GM21529 (cell line): Measurements from ENCODE around the gene MINDY4B.

Experiments used
- ATAC-seq: cut with Tn5 transposase; IDR thresholded peaks from one replicate; pipeline ENCODE4 v1.9.1; 2021; ENCODE audit not compliant: unreplicated experiment

Gene MINDY4B

DNA sequence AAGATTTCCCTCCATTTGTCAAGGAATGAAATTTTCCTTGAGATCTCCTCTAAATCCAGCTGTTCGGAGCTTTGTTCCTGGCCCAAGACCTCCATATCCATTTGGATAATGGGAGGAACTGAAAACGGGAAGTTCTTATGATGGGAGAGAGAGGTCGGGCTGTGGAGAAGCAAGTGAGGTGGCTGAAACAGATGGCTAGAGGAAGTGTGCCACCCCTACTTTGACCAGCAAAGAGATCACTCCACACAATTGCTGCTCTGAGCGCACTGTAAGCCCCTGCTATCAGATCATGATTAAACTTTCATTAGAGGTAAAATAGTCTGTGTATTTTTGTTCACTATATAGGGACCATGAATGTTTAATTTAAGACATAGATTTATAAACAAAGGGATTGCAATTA lies at the start of gene MINDY4B:
TSS of gene MINDY4B (minus strand) at position 101 of the 400 bp plus-strand sequence. CDS start at position 101, 0 bp downstream.
- no peak for ATAC-seq

DNA sequence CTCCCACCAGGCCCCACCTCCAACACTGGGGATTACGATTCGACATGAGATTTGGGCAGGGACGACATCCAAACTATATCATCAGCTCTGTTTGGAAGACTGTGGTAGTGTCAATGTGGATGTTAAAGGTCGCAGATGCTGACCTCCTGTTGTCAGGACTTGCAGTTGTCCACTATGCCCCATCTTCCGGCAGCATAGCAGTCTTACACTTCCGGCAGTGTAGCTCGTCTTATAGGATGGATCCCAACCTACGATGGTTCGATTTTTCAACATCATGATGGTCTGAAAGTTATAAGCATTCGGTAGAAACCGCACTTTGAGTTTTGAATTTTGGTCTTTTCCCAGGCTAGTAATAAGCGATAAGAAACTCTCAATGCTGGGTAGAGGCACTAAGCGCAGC lies 46.7 kb upstream of the MINDY4B start:
- no peak for ATAC-seq

DNA sequence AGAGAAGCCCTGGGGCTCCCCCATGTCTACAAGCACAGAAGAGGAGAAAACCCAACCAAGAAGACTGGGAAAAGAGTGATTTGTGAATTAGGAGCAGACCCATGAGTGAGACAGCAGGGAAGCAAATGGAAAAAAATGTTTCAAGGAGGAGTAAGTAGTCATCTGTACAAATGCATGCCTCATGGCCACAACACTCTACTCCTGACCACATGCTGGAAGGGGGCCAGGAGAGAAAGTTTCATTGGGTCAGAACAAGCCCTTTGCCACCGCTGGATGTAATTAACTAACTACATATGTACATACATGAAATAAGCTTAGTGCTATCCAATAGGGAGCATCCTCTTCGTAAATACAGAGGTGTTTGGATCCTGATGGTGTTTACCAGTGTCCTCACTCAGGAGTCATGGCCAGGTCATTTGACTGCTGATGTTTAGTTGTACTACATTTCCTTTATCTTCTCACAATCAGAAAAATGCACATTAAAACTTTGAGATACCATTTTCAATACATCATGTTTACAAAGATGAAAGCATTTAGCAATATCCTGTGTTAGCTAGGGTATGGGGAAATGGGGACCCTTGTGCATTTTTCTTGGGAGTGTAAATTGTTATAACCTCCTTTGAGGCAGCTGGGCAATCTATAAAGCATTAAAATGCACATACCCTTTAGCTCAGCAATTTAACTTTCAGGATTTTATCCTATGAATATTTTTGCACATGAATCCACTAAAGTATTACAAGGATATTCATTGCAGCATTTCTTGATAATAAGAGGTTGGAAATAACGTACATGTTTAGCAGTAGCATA lies 40.2 kb upstream of the MINDY4B start:
- ATAC-seq = no peak

DNA sequence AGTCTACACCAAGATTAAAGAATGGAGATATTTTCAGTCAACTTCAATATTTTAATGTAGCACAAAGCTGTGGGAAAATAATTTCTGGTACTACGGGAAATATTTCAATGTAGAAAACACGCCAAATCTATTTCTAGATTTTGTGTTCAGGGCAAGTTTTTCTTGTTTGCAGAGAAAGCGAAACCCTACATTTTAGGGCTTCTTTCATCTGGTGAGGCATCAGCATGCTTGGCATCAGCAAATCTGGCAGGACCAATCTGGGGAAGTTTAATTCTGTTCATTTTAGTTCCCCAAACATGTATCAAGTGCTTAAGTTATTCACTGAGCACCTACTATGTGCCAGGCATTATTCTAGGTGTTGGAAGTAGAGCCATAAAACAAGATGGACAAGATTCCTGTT lies 37.0 kb upstream of the MINDY4B start:
- ATAC-seq = no peak

DNA sequence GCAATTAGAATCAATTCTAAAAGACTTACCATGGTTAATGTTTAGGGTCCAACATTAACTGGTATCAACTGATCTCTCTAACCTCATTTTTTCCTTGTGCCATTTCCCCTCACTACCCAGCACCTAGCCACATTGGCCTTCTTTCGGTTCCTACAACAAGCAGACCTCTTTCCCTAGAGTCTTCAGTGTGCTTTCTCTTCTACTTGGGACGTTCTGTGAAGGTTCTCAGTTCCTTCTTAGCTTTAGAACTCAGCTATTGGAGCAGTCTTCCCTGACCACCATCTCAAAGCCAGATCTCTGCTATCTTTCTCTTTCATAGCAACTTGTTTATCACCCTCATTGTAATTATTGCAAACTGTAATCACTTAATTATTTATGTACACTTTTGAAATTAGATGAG lies 31.5 kb upstream of the MINDY4B start:
- peak; percentile 90 for ATAC-seq

DNA sequence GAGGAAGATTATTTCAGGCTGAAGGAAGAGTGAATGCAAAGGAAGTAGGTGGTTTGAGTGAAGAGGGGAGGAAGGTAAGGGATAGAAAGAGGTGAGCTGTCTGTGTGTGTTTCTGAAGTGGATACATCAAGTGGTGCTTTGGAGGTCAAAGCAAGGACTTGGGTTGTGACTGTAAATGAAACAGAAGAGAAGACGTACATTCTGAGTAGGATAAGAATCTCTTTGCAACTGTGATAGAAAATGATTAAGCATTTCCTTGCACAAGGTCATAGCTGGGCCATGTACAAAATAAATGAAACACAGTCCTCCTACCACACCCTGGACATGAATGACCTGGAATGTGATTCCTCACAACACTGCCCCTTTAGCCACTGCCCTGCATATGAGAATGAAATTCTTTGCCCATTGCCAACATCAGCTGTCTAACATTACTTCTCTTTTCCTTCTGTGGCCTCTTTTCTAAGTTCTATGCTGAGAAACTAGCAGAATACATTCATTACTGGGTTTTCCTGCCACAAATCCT lies 28.3 kb upstream of the MINDY4B start:
- ATAC-seq = no peak

DNA sequence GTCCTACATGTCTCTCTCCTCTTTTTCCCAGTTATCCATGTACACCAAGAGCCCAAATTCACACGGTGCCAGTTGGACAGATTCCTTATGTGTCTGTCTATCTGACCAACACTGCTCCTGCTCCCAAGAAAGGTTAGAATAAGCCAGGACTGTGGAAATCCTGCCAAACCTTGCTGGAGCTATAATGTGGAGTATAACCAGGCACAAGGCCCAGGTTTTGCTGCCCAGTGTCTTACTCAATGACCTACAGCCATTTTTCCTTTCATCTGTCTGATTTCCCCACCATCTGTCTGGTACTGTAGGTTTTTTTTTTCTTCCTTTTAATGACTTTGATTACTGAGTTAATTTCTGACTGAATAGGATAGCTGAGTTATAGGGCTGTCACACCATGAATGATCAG lies 26.5 kb upstream of the MINDY4B start:
- ATAC-seq = no peak

DNA sequence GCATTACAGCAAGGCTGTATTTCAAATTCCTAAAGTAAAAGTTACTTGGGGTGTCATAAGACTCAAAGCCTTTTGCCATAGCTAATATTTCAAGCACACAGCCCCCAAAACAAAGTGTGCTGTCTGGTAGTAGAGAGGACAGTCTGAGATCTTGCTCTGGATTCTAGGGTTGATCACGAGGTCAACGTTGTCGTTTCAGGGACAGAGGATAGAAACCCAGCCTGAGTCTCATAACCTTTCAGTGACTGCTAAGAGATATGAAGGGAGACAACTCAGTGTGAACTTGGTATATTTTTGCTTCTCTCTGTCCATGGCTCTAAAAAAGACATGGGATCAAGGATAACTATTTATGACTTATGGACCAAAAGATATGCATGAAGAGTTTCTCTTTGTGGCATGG lies 25.6 kb upstream of the MINDY4B start:
- ATAC-seq = no peak

DNA sequence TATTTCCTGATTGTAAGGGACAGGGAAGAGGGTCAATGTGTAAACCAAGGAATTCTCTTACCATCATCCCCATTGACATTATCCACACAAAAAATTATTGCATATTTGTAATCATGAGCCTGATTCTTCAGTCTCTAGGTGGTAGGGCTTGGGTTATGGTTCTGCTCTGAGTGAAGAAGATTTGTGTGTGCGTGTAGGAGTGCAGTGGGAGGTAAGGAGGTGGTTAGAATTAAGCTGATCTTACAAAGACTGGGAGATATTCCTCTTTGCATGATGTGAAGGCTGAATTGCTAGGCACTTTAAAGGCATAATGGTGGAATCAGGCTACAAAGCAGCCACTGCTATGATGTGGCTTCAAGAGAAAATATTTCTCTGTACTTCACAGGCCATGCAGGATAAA lies 23.0 kb upstream of the MINDY4B start:
- ATAC-seq = no peak

DNA sequence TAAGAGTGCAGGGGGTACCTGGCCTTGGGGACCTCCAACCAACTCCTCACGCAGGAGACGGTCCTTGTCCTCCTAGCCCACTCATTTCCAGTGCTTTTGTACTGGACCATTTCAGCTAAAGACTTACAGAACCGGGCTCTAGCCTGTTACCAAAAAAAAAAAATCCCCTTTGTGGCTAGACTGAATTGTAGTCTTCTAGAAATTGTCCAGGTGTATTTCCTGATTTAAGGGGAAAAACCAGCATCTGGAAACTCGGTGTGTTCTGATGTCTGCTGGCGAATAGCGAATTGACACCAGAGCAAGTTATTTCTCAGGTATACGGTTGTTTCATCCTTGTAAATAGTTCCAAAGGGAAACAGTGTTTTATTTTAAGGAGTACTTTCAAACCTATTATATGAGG lies 21.1 kb upstream of the MINDY4B start:
- no peak for ATAC-seq

DNA sequence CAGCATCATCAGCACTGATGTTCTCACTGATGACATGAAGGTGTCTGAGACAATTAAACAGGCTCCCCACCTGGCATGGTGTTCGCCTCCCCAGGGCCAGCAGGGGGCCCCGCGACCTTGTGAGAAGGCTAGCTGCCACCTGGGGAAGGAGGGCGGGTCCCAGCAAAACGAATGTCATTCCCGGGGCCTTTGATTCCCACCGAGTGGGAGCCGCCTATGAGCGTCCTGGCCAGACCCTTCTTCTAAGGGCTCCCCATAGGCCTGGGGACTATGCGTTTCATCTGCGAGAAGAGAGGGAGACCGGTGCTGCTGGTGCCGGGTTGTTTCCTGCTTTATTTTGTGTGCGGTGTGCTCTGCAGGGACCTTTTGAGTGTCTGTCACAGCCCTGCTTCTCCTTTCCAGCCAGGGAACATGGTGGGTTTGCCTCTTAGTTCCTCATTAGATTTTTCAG lies 20.5 kb upstream of the MINDY4B start:
- ATAC-seq = peak; percentile 95

DNA sequence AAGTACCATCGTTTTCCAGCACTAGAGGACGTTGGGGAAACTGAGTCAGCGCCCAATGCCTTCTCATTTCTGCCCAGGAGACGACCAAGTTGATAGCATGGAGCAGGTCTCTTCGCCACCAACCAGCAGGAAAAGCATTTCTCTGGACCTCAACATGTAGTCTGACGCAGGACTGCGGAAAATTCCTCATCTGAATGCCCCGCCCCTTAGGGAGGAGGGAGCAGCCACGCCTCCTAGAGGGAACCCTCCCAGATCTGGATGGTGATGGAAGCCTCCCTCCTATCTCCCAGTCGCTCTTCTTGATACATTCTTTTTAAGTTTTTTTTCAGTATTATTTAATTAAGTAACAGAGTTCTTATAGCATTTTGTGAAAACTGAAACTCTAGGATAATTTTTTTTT lies 17.4 kb upstream of the MINDY4B start:
- no peak for ATAC-seq

DNA sequence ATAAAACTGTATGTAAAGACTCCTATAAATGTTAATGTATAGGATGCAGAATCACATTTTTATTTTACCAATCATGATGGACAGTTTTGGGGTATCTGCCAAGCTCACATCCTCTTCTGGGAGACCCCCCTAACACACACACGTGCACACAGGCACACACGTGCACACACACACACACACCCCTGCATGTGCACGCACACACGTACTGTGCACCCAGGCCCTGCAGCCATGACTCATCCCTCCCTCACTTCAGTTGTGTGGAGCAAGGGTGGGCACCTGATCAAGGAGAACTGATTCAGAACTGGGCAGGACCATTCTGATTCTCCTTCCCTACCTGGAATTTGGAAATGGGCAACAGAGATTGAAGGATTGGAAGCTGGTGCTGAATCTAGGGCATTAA lies 16.0 kb upstream of the MINDY4B start:
- ATAC-seq = no peak

DNA sequence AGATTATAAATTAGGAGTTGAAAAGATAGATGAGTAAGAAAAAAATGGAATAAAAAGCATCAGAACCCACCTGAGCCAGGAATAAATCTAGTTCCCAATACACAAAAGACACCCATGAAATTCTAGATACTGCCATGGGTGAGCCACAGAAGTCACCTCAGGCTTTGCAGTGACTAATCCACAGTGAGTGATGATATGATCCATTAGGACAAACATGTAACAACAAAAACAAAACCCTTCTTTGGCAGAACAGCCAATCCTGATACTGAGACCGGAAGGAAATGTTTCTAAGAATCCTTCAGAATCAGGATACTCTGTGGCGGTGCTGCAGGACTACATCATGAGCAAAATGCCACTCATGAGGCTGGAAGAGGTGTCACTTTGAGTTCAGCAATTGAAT lies 15.0 kb upstream of the MINDY4B start:
- ATAC-seq = no peak

DNA sequence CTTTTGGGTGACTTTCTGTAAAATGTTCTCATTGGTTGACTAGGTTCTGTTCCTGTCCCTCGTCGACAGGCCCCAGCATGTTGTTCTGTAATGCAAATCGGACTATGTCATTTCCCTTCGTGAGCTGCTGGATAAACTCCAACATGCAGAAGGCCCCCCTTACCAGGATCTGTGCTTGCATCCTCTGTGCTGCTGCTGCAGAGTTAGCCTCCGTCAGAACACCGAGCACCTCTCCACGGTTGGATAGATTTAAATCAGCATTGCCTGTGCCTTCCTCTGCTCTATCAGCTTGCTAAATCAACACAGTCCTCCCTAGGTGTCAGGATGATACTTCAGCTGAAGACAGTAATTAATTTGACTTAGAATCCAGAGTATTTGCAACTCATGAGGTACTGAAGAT lies 12.7 kb upstream of the MINDY4B start:
- no peak for ATAC-seq

DNA sequence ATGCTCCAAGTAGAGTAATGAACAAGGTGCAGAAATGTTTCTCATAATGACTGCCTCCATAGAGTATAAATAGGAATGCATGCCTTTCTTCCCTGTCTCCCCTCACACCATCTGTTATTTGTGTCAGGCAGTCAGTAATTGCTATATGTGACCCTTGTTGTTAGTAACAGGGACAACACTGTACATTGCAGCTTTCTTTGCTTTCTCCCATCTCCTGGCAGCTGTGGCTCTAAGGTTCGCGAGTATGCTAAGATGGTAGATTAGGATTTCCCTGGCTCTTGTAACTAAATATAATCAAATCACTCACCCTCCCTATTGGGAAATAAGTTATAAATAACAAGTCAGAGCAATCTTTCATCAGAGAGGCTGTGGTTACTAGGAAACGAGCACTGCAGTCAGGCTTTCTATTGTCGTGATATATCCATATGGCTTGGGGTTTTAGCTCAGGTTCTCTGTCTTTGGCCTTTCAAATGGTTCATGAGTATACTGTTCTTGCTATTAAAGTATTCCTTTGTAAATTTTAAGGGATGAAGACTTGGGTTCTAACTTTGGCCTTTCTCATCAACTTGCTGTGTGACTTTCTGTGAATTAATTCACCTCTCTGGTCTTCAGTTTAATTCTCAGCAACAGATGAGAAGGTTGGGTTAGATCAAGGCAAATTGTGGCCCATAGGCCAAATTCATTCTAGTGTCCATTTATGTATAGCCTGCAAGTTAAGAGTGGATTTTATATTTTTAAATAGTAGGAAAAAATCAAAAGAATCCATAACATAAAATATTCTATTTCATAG lies 8.1 kb upstream of the MINDY4B start:
- no peak for ATAC-seq

DNA sequence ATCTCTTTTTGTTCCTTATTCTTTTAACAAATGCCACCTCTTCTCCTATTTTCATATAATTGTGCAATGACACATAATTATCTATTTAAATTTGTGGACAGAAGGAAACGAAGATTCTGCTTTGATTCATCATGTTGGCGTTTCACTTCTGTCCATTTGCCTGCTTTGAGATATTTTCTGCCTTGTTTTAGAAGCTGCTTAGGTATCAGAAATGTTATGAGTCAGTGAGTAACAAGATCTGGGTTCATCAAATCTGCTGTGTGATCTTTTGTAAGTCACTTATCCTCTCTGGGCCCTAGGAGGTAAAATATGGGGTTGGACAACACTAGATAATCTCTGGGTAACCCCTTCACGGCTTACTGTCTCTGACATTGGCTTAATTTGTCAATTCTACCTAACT lies 7.3 kb upstream of the MINDY4B start:
- ATAC-seq = peak; percentile 74

DNA sequence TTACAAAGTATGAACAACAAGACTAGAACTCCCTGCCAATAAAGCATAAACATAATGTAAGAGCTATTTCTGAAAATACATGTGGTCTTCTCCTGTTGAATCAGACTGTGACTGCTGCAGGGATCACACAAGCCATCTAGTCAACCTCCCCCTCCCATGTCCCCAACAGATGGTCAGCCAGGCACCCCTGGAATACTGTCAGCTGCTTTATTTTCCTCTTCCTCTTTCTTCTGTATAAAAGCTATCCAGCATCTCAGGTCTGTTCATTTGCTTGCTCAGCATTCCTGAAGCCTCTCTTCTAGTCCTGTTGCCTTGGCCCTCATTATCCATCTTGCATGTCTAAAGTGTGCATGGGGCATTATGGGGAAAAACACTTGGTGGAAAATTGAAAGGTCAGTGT lies 6.5 kb upstream of the MINDY4B start:
- ATAC-seq = no peak

DNA sequence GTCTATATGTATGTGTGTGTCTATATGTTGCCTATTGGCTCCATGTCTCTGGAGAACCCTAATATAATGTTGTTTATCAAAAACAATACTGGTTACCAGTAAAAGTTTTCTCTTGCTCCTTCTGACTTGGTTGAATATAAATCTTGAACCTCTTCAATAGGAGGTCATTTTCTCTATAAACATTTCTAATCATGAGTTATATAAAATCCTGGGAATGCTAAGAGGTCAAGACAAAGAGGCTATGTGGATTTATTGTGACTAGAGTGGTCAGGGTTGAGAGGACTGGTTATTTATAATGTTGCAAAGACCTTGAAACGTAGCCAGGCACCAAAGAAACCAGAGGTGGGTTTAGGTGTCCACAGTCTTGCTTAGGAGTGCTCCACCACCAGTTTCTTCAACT lies 1.2 kb upstream of the MINDY4B start:
- ATAC-seq = no peak

DNA sequence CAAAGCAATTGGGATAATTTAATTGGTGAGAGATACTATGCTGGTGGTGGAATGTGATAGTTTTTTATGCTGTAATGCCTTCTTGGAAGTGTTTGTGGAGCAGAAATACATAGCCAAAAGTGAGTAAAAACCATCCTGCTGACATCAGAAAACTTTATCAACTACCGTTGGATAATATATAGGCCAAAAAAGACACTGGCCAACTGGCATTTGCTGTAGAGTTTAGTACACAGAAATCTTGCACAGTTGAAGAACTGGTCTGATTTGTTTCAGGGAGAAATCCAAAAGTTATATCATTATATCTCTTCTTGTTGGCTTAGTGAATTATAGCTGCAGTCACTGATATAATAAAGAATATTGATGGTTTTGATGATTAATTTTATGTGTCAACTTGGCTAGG lies 507 bp upstream of the MINDY4B start:
- ATAC-seq = no peak

DNA sequence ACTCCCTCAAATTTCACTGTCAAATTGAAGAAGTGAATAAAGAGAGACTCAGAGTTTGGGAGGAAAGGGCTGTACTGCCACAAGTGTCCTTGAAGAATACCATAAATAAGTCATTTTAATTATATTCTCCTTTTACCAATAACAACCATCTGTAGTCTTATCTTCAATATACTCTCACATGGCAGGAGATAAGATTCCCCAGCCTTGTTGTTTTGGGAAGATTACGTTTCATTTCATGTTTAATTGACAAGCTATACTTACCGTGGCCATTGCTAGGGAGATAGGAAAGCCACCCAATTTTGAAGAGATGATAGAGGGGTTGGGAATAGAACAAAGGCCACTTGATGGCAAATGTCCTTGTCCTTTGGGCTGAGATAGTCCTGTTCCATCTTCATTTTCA lies 2.3 kb downstream of the MINDY4B start:
- ATAC-seq = no peak

DNA sequence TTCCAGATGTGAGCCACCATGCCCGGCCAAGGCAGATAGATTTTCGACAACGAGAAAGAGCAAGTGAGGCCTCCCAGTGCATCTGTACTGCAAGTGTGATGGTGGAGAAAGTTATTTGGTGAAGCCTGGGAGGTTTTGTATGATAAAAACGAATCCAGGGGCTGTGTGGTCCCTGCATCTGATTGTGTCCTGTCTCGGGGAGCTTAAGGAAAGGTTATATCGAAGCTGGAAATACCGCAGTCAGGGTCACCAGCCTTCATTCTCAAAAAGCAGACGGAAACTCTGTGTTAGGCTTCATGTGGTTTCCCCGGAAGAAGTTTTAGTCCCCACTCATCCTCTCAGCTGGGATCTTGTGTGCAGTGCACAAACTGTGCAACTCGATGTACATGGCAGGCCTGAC lies 3.4 kb downstream of the MINDY4B start:
- no peak for ATAC-seq
